Loucy (cell line): Measurements from ENCODE around the gene CFAP100.

Source experiments
- H2AFZ ChIP-seq: fragments of 200-600 bp; sonication (generic); 2 replicates; pipeline ENCODE4 v1.6.0; 2016; ENCODE audit warnings: antibody characterized with exemption, mild to moderate bottlenecking, low read length, moderate library complexity
- H3F3A ChIP-seq: fragments of 200-600 bp; 2 replicates; pipeline ENCODE4 v1.6.0; 2016; ENCODE audit warnings: antibody characterized with exemption, low read depth, mild to moderate bottlenecking
- H3K27me3 ChIP-seq: fragments of 200-600 bp; sonication (generic); 2 replicates; pipeline ENCODE4 v1.6.1; 2014; ENCODE audit warnings: low read length, mild to moderate bottlenecking; ENCODE audit not compliant: insufficient read depth, poor library complexity, severe bottlenecking
- H3K36me3 ChIP-seq: fragments of 200-600 bp; sonication (generic); 2 replicates; pipeline ENCODE4 v1.6.1; 2016; ENCODE audit warnings: low read length; ENCODE audit not compliant: insufficient read depth
- H3K4me1 ChIP-seq: fragments of 200-600 bp; sonication (generic); 2 replicates; pipeline ENCODE4 v1.5.1; 2014; ENCODE audit warnings: low read length, mild to moderate bottlenecking; ENCODE audit not compliant: insufficient read depth, poor library complexity, severe bottlenecking
- H3K4me2 ChIP-seq: fragments of 200-600 bp; sonication (generic); 2 replicates; pipeline ENCODE4 v1.6.0; 2014; ENCODE audit warnings: antibody characterized with exemption, low read length, low read depth, mild to moderate bottlenecking; ENCODE audit not compliant: poor library complexity, severe bottlenecking
- H3K4me3 ChIP-seq: fragments of 200-600 bp; sonication (generic); 2 replicates; pipeline ENCODE4 v1.5.1; 2014; ENCODE audit warnings: low read length, mild to moderate bottlenecking, mixed read lengths; ENCODE audit not compliant: poor library complexity, severe bottlenecking
- H3K79me2 ChIP-seq: fragments of 200-600 bp; sonication (generic); 2 replicates; pipeline ENCODE4 v1.6.1; 2014; ENCODE audit warnings: low read length; ENCODE audit not compliant: insufficient read depth
- H3K9ac ChIP-seq: fragments of 200-600 bp; sonication (generic); 2 replicates; pipeline ENCODE4 v1.6.0; 2014; ENCODE audit warnings: mild to moderate bottlenecking, low read depth, low read length, moderate library complexity; ENCODE audit not compliant: poor library complexity, severe bottlenecking
- H3K9me2 ChIP-seq: fragments of 200-600 bp; sonication (generic); replicated peaks from 2 replicates; pipeline ENCODE4 v1.6.1; 2016; ENCODE audit warnings: low read depth, low read length, mixed read lengths
- H3K9me3 ChIP-seq: fragments of 200-600 bp; sonication (generic); 2 replicates; pipeline ENCODE4 v1.6.1; 2014; ENCODE audit warnings: mild to moderate bottlenecking, antibody characterized with exemption, low read length, low read depth; ENCODE audit not compliant: insufficient read depth
- H4K20me1 ChIP-seq: fragments of 200-600 bp; sonication (generic); 2 replicates; pipeline ENCODE4 v1.6.0; 2014; ENCODE audit warnings: antibody characterized with exemption, low read length, mild to moderate bottlenecking; ENCODE audit not compliant: insufficient read depth, poor library complexity, severe bottlenecking
- EZH2phosphoT487 ChIP-seq: fragments of 200-600 bp; IDR thresholded peaks from 2 replicates; pipeline ENCODE4 v1.6.1; 2018; ENCODE audit warnings: antibody characterized with exemption, mild to moderate bottlenecking, moderate library complexity, borderline replicate concordance
- TF ChIP-seq, protein P1 (sequence below): fragments of 200-600 bp; sonication (generic); conservative IDR thresholded peaks from 2 replicates; pipeline ENCODE4 v1.5.1; 2014; ENCODE audit warnings: mild to moderate bottlenecking, antibody characterized with exemption, low read length

Gene CFAP100

DNA sequence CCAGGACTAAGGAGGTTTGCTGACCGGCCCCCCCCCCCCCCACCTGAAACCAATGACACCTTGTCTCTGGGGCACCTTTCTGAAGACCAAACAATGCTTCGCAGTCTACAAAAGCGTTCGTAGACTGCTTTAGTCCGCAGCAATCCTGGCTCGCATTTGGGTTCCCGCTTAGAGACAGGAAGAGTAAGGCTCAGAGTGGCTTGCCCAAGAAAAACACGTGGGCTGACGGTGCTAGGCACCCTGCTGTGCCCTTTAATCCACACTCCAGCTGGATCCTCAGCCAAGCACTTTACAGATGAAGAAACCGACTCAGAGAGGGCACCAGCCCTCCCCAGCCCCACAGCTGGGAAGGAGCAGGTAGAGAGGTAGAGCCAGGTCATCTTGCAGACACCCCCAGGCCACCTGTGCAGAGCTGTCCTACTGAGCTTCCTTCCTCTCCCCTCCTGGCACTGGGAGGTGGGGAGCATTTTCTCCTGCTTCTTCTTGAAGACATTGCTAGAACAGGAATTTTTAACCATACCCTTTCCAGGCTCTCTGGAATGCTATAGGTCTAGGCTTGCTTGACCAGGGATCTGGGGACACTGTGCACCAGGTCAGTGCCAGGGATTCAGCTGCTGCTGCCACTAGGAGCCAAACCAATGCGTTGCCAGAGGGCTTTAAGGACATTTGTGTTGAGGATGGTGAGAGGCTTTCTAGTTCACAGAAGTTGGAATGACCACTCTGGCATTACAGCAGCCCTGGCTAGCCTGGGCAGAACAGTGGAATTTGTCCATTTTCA lies 36.5 kb upstream of the CFAP100 start:
- H3K9me2 ChIP-seq, result no peaks in the 10 kb centered on the region
- no peak overlapping the region for H3K4me2 ChIP-seq
- no peaks in the 10 kb centered on the region for H4K20me1 ChIP-seq
- no peaks in the 10 kb centered on the region for H3K9me3 ChIP-seq
- no peaks in the 10 kb centered on the region for H3K79me2 ChIP-seq
- H3K27me3 ChIP-seq, result no peaks in the 10 kb centered on the region
- H3K36me3 ChIP-seq, result no peaks in the 10 kb centered on the region
- H2AFZ ChIP-seq, result no peak overlapping the region
- no peak overlapping the region for H3K4me3 ChIP-seq
- no peaks in the 10 kb centered on the region for H3F3A ChIP-seq
- peaks cover 8% of the 10 kb centered on the region for H3K4me1 ChIP-seq
- TF ChIP-seq, protein P1, sequence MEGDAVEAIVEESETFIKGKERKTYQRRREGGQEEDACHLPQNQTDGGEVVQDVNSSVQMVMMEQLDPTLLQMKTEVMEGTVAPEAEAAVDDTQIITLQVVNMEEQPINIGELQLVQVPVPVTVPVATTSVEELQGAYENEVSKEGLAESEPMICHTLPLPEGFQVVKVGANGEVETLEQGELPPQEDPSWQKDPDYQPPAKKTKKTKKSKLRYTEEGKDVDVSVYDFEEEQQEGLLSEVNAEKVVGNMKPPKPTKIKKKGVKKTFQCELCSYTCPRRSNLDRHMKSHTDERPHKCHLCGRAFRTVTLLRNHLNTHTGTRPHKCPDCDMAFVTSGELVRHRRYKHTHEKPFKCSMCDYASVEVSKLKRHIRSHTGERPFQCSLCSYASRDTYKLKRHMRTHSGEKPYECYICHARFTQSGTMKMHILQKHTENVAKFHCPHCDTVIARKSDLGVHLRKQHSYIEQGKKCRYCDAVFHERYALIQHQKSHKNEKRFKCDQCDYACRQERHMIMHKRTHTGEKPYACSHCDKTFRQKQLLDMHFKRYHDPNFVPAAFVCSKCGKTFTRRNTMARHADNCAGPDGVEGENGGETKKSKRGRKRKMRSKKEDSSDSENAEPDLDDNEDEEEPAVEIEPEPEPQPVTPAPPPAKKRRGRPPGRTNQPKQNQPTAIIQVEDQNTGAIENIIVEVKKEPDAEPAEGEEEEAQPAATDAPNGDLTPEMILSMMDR, result no peak
- TF ChIP-seq EZH2phosphoT487, result no peak
- H3K9ac ChIP-seq, result no peak overlapping the region

DNA sequence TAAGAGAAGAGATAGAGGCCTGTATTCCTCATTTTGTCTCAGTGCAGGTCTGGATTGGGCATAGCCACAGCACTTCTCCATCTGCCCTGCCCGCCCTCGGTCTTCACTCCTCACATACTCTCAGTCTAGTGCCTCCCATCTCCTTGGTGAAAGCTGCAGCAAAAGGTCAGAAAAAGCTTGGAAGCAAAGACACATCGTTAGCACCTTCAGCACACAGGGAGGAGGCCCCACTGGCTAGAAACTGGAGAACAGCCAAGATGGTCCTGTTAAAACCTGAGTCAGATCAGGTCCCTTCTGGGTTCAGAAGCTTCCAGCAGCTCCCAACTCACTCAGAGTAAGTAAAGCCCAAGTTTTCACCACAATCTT lies 35.9 kb upstream of the CFAP100 start:
- no peaks in the 10 kb centered on the region for H4K20me1 ChIP-seq
- H3K4me2 ChIP-seq, result no peak overlapping the region
- no peak overlapping the region for H3K4me3 ChIP-seq
- H3F3A ChIP-seq, result no peaks in the 10 kb centered on the region
- H3K4me1 ChIP-seq, result peaks cover 13% of the 10 kb centered on the region
- no peak overlapping the region for H2AFZ ChIP-seq
- TF ChIP-seq, protein P1, result no peak
- no peak for TF ChIP-seq EZH2phosphoT487
- H3K9me2 ChIP-seq, result no peaks in the 10 kb centered on the region
- no peaks in the 10 kb centered on the region for H3K36me3 ChIP-seq
- no peaks in the 10 kb centered on the region for H3K79me2 ChIP-seq
- no peaks in the 10 kb centered on the region for H3K27me3 ChIP-seq
- H3K9me3 ChIP-seq, result no peaks in the 10 kb centered on the region
- H3K9ac ChIP-seq, result no peak overlapping the region

DNA sequence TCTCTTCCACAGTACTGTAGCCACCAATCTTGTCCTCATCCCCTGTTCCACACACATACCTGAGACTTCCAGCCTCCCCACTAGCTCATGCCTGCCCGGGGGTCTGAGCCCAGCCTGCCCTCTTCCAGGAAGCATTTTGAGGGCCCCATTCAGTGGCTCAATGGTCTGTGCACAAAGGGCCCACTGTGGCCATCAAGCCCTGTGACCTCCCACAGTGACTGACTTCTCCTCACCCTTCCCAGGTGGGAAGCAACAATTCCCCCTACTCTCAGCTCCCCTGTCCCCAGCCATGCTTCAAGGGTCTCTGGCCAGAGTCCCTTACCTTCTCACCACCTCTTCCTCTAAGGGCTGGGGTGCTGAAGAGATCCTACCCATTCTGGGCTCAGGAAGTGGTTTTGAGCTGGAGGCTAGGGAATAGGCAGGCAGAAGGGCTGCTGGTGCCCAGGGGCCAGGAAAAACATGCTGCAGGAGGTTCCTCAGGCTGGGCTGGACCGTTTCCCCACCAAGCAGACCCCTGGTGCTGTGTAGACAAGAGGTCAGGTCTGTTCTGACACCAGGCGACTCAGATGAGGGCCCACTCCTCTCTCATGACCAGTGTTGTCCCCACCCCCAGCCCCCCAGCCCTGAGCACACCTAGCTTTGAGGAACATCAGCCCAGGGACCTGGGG lies 34.5 kb upstream of the CFAP100 start:
- Histone ChIP-seq H3K27me3 (no peaks in the 10 kb centered on the region), H3F3A (no peaks in the 10 kb centered on the region), H4K20me1 (no peaks in the 10 kb centered on the region), H3K4me1 (peaks cover 22% of the 10 kb centered on the region), H3K36me3 (no peaks in the 10 kb centered on the region), H3K9ac (no peak overlapping the region), H3K4me2 (no peak overlapping the region), H3K4me3 (no peak overlapping the region), H3K9me3 (no peaks in the 10 kb centered on the region), H3K9me2 (no peaks in the 10 kb centered on the region), H3K79me2 (no peaks in the 10 kb centered on the region), H2AFZ (no peak overlapping the region)
- TF ChIP-seq, protein P1, result no peak
- TF ChIP-seq EZH2phosphoT487, result no peak
